H1 (cell line): ENCODE measurements around the gene LGALS12. TPM values are rescaled to one million over a fixed set of nuclear protein-coding genes. Genes with fewer than 3 reads are reported as not detected.

ENCODE experiments used
- KDM4A ChIP-seq: IDR thresholded peaks from one replicate; pipeline ENCODE4 v1.7.1; 2012; ENCODE audit warnings: low read depth, mild to moderate bottlenecking, moderate library complexity, low read length, inconsistent platforms; ENCODE audit not compliant: severe bottlenecking
- NRF1 ChIP-seq: IDR thresholded peaks from 2 replicates; pipeline ENCODE4 v1.6.1; 2011; ENCODE audit warnings: mild to moderate bottlenecking, low read depth, low read length, improper control_type of control experiment
- polyA plus RNA-seq, 7 experiments: library from polyadenylated mRNA; depleted of rRNA in 3 of 7; stranded (reverse) in 5 of 7; unstranded in 2 of 7; fragments of >200 nt in 5 of 7; fragments of 200-250 nt in 2 of 7; gene quantifications; 1 replicate in 5 of 7; 2 replicates in 1 of 7; 4 replicates in 1 of 7; pipeline versions ENCODE4 v1.2.1 to v1.2.3, GENCODE V29; 2011 to 2013; ENCODE audit warnings: missing spikeins in 2 of 7, mixed read lengths in 2 of 7
- total RNA-seq: library from RNA; stranded (reverse); fragmentation: NEBNext Ultra II Directional; extraction: Animal tissue kit (Norgen Biotek cat#: 25700); gene quantifications from 2 replicates; pipeline ENCODE4 v1.2.1, GENCODE V29; 2021

LGALS12 gene
- total and polyA plus RNA-seq, 2 of the 8 experiments (the other 6 are each of a cell fraction or from before 2014, with no cell fraction given): 1.6 to 2.9 TPM

DNA sequence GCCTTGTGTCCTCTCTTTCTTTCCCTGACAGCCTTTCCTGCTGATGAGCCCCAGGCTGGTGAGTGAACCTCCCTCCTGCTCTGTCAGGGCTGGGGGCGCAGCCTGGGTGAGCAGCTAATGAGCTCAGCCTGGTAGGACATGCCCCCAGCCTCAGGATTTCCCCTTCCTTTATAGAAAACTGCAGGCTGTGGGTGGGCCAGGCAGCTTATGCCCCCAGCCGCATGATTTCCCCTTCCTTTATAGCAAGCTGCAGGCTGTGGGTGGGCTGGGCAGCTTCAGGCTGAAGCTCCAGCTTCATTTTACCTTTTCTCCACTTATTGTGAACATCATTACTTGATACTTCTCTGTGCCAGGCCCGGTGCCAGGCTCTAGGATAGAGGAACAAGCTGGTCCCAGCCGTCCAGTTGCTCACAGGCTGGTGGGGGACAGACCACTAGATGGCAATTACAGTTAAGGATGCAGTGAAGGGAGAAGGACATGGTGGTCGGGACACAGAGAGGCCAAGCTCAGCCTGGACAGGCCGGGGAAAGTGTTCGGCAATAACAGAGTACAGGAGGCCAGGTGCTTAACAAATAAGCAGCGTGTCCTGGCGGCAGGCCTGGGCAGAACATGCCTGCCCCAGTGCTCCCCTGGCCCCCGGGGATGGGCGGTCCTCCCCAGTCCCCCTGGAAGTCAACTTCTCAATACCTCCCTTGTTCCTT, 5.3 kb downstream of the LGALS12 start (continued):
- no peak for TF ChIP-seq NRF1
- TF ChIP-seq KDM4A: no peak
